Measurements from ENCODE around the gene PDRG1.
"Not testable (repeated sequence)": the region's sequence is repeated elsewhere in the genome, so short reads cannot be mapped to it uniquely, and the experiment has no call there.

PDRG1 gene

DNA sequence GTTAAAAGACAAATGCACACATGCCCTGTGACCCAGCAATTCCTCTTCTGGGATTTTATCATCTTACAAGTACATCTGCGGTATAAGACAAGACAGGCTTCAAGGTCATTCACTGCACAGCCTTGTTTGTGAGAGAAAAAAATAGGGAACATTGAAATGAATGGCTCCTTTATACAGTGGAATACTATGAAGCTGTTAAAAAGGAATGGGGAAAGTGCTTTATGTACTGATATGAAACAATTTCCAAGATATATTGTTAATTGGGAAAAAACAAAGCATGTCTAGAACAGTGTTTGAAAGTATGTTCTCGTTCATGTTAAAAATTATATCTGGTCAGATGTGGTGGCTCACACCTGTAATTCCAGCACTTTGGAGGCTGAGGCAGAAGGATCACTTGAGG lies 25.4 kb downstream of the PDRG1 start:
- DNase-seq (ENCODE audit: low spot score) = no peak

- no peak for DNase-seq (ENCODE audit: low spot score)
Observed at GRCh38 chr20:31925631-31926030, 26.2 kb downstream of the PDRG1 start.

DNA sequence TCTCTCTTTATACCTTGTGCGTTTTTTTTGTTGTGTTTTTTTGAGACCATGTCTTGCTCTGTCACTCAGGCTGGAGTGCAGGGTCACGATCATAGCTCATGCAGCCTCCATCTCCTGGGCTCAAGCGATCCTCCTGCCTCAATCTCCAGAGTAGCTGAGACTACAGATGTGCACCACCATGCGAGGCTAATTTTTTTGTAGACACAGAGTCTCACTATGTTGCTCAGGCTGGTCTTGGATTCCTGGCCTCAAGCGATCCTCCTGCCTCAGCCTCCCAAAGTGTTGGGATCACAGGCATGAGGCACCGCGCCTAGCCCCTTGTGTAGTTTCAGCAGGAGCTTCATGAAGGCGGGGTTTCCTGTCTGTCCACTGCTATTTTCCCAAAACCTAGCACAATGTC lies 27.3 kb downstream of the PDRG1 start:
- no peak for DNase-seq (ENCODE audit: low spot score)

GRCh38 chr20:31923388-31924331 lies 28.2 kb downstream of the PDRG1 start:
- DNase-seq (ENCODE audit: low spot score) = no peak

DNA sequence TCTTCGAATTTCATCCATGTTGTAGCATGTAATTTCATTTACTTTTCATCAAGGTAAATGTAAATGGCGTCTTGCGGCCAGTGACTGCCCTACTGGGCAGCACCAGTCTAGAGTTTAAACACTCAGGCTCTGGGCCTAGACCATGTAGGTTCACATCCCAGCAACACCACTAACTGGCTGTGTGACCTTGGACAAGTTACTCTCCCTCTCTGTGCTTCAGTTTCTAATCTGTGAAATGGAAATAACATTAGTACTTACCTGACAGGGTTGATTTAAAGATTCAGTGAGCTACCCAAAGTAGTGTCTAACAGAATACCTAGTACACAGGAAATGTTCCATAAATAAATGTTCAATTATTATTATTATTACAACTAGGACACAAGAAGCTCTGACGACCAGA lies 29.3 kb downstream of the PDRG1 start:
- no peak for DNase-seq (ENCODE audit: low spot score)

DNA sequence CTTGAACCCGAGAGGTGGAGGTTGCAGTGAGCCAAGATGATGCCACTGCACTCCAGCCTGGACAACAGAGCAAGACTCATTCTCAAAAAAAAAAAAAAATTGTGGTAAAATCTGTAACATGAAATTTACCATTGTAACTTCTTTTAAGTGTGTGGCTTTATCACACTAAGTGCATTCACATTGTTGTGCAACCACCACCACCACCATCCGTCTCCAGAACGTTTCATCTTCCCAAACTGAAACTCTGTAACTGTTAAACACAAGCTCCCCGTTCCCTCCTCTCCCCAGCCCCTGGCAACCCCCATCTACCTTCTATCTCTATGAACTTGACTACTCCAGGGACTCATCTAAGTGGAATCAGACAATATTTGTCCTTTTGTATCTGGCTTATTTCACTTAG lies 29.7 kb downstream of the PDRG1 start:
- no peak for DNase-seq (ENCODE audit: low spot score)

- not testable (repeated sequence) for DNase-seq (ENCODE audit: low spot score)
Observed at GRCh38 chr20:31921480-31921879, 30.4 kb downstream of the PDRG1 start.

DNA sequence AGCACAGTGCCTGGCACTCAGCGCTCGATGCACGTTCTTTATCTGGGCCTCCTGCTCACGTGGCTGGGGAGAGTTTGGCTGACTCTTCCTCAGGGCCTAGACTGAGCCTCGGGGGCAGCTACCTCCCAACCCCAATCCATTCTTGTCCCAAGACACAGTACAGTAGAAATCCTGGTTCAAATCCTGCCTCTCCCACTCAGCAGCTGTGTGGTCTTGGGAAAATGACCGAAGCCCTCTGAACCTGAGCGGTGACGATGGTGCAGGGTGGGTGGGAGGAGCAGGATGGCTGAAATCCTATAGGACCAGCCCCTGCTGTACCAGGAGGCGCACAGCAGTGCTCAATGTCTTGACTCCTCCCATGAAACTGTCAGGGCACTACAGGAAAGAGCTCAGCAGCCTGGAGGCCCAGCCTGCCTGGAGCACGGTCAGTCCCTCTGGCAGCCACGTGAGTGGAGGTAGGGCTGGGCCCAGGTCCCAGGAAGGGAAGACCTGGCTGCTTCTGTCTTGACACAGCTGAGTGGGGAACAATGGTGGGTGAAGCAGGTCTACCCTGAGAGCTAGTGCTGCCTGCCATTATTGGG lies 31.5 kb downstream of the PDRG1 start:
- no peak for DNase-seq (ENCODE audit: low spot score)

DNA sequence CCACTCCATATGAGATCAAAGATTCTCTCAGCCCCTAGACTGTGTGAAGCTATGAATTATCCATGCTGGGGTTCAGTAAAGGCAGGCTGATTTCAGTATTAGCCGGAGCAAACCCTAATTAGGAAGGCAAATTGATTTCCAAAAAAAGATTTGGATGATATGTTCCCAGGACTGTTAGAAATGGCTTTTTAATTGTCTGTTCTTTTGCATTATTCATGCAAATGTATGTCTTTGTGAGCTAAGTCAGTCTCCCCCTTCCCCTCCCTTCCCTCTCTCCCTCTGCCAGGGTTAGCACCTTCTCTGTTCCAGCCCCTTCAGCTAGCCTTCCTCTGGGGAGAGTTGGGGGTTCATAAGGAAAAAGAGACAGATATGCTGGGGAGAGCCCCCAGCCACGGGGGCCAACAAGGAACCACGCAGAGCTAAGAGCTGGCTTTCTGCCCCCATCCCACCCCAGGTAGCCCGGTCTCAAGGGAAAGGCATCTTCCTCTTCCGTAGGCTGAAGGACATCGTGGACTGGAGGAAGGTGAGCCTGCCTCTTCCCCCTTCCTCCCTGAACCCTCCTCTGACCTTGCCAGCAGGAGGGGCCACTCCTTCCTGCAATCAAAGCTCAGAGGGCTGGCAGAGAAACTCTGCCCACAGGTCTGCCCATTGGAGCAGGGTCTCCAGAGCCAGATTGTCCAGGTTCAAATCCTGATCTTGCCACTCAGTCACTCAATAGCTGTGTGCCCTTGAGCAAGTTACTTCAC lies 32.3 kb downstream of the PDRG1 start:
- no peak for DNase-seq (ENCODE audit: low spot score)

GRCh38 chr20:31918466-31919105 lies 33.3 kb downstream of the PDRG1 start:
- no peak for DNase-seq (ENCODE audit: low spot score)

DNA sequence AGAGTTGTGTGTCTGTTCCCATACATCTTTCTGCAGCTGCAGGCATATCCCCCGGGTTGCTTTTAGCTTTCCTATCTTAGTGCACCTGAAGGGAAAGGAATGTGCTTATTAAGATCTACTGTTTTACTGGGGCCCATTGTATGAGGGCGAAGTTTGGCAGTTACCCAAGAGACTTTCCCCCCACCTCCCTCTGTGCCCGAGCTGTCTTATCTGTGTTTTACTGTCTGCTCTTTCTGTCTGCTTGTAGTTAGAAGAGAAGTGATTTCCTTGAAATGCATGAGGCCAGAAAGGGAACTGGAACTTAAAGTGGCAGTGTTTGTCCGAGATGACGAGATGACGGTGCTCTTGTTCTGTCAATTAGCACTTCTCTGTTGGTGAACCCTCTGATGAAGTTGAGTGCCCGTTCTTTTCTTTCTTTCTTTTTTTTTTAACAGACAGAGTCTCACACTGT lies 33.9 kb downstream of the PDRG1 start:
- not testable (repeated sequence) for DNase-seq (ENCODE audit: low spot score)

DNA sequence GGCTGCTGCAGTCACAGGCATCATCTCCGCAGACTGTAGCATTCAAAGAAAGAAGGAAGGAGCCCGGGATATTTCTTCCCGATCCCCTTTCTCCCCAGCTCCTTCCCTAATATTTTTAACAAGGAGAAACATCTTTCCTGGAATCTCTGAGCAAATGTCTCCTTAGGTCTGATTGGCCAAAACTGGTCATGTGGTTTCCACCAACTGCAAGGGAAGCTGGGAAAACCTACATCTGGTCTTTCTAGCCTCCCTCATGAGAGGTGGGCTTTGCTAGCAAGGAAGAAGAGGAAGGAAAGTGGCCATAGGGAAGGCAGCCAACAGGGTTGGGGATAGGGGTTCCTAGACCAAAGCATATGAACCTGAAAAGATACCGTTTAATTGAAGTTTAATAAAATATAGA lies 35.1 kb downstream of the PDRG1 start:
- no peak for DNase-seq (ENCODE audit: low spot score)

DNA sequence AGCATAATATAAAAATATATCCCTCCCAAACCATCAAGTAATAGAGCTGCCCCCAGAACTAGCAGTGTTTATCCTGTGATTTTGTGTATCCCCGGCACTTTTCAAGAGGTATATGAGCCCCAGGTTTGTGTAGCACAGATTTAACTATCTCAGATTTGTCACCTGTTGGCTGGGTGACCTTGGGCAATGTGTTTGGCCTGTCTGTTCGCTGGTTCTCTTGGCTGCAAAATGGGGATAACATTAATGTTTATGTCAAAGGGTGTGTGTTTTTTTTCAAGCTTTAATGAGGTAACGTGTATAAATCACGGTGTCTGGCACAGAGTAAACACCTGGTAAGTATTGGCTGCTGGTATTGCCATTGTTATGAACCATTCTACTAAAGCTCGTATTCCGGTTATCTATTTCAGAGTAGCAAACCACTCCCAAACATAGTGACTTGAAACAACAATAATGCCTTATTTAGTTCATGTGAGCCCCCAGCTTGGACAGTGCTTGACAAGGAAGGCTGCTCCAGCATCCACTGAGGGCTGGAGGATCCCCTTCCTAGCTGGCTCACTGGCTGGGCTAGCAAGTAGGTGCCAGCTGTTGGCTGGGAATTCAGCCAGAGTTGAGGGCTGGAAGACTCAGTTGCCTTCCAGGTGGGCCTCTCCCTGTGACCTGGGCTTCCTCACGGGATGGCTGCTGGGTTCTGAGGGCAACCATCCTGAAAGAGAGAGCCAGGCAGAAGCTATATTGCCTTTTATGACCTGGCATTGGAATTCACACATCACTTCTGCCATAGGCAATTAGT lies 36.2 kb downstream of the PDRG1 start:
- DNase-seq (ENCODE audit: low spot score) = no peak

GRCh38 chr20:31914170-31914569 lies 37.7 kb downstream of the PDRG1 start:
- DNase-seq (ENCODE audit: low spot score) = no peak

DNA sequence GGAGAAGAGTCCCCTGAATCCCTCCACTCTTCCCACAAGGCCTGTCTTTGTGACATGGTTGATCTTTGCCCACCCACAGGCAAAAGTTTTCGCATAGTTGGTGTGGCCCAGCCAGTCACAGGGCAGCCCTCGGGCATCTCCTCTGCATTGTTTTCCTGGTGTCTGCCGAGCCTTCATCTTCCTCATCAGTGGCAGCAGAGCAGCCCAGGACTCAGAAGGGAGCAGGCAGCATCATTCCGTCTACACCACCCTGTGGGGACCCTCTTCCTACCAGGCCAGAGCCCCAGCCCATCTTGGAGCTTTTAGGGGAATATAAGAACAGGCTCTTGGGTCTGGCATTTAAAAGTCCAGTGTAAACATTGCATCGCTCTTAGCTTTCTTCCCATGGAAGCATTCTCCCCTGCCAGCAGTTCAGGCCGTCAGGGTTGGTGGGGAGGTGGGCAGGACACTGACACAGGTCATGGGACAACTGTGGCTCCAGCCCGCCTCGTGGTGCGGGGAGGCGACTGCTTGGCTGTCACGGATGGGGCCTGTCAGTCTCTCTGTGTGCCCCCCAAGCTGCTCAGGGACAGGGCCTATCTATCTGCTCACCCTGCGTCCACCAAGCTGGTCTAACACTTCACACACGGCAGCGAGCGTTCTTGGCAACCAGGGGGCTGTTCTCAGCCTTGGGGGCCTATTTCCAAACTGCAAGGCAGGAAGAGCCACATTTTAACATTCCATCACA lies 38.3 kb downstream of the PDRG1 start:
- DNase-seq (ENCODE audit: low spot score) = no peak

DNA sequence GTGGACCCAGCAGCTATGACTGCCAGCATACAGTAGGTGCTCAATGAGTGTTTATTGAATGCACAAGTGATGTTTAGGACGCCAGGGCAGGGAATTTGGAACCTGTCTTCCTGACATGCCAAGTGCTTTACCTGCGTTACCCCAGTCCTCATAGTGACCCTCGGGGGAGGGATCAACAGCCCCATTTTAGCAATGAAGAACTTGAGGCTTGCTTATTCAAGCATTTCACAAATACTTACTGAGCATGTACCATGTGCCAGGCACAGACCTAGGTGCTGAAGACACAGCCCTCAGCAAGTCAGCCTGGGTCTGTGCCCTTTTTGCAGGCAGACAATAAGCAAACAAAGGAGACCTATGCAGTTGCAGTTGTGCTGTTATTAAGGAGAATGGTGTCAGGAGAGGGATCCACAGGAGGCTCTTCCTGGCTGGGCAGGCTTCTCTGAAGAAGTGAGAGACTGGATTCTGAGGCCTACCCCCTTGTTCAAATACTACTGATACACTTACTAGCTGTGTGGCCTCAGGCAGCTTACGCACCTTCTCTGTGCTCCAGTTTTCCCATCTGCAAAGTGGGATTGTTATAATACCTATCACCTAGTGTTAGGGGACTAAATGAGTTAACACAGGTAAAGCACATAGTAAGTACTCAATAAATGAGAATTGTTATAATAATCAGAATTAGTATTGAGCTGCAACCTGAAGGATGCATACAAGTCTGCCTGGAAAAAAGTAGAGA lies 41.6 kb downstream of the PDRG1 start:
- no peak for DNase-seq (ENCODE audit: low spot score)

DNA sequence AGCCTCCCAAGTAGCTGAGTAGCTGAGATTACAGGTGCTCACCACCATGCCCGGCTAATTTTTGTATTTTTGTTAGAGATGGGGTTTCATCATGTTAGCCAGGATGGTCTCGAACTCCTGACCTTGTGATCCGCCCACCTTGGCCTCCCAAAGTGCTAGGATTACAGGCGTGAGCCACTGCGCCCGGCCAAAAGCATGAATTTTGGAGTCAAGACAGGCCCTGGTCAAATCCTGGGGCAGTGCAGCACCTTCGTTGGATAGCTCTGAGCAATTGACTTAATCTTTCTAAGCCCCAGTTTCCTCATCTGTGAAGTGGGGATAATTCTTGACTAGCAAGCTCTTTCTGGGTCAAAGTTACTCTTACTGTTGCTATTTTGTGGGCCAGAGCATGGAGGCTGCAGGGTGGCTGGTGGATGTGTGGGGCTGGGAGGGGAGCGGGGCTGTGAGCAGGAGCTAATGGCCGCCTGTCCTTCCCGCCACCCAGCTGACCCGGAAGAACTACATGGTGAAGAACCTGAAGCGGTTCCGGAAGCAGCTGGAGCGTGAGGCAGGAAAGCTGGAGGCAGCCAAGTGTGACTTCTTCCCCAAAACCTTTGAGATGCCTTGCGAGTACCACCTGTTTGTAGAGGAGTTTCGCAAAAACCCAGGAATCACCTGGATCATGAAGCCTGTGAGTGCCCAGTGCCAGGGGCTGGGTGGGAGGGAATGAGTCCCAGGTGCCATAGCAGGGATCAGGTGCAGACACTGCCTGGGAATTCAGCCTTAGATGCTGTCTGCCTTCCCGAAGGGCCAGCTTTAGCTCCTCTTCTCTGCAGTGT lies 42.4 kb downstream of the PDRG1 start:
- no peak for DNase-seq (ENCODE audit: low spot score)

- no peak for DNase-seq (ENCODE audit: low spot score)
Observed at GRCh38 chr20:31908424-31908823, 43.4 kb downstream of the PDRG1 start.

- DNase-seq (ENCODE audit: low spot score) = no peak
Observed at GRCh38 chr20:31908016-31908415, 43.8 kb downstream of the PDRG1 start.

Measured in GM03348 (cell line).